ENCODE data around the gene CAMSAP2. TPM values are rescaled to one million over a fixed set of nuclear protein-coding genes. Genes with fewer than 3 reads are reported as not detected.

The CAMSAP2 gene
- total and polyA plus RNA-seq, 9 donors: 14.5 to 44.5 (median 33.6) TPM

GRCh38 chr1:200771625-200772555 lies 33.2 kb downstream of the CAMSAP2 start:
- TF ChIP-seq CTCF (IDR thresholded peaks at IDR 0.05): no peak
- no peak for TF ChIP-seq EP300 (IDR thresholded peaks at IDR 0.05)
- TF ChIP-seq POLR2A (IDR thresholded peaks at IDR 0.05): no peak
- Histone ChIP-seq H3K4me1 (ENCODE audit: insufficient read depth) (peaks cover 4% of the 10 kb centered on the region), H3K27me3 (no peaks in the 10 kb centered on the region), H3K36me3 (no peaks in the 10 kb centered on the region), H3K27ac (no peak overlapping the region), H3K4me3 (no peak overlapping the region), H3K9me3 (no peaks in the 10 kb centered on the region)
- DNase-seq: no peak
- intact Hi-C loops (cut with DNase I): no loop called here
- WGBS, 3 donors: 96 to 97% (median 97%) methylated on average over 5 of the region's 5 CpGs

GRCh38 chr1:200774311-200774710 lies 35.6 kb downstream of the CAMSAP2 start:
- intact Hi-C loops (cut with DNase I): no loop called here
- Histone ChIP-seq H3K4me3 (no peak overlapping the region), H3K27me3 (no peaks in the 10 kb centered on the region), H3K9me3 (no peaks in the 10 kb centered on the region), H3K36me3 (no peaks in the 10 kb centered on the region), H3K27ac (no peak overlapping the region), H3K4me1 (ENCODE audit: insufficient read depth) (peaks cover 4% of the 10 kb centered on the region)
- 67 to 69% (median 69%) methylated on average over 2 of the region's 2 CpGs for WGBS, 3 donors
- TF ChIP-seq CTCF (IDR thresholded peaks at IDR 0.05): no peak
- TF ChIP-seq EP300 (IDR thresholded peaks at IDR 0.05): no peak
- no peak for TF ChIP-seq POLR2A (IDR thresholded peaks at IDR 0.05)
- no peak for DNase-seq

GRCh38 chr1:200774735-200775444 lies 36.2 kb downstream of the CAMSAP2 start:
- no peak for DNase-seq
- Histone ChIP-seq H3K36me3 (no peaks in the 10 kb centered on the region), H3K27me3 (no peaks in the 10 kb centered on the region), H3K9me3 (no peaks in the 10 kb centered on the region), H3K27ac (no peak overlapping the region), H3K4me1 (ENCODE audit: insufficient read depth) (peaks cover 4% of the 10 kb centered on the region), H3K4me3 (no peak overlapping the region)
- TF ChIP-seq CTCF (IDR thresholded peaks at IDR 0.05) (no peak), POLR2A (IDR thresholded peaks at IDR 0.05) (no peak), EP300 (IDR thresholded peaks at IDR 0.05) (no peak)
- 85 to 89% (median 88%) methylated on average over 2 of the region's 2 CpGs for WGBS, 3 donors
- intact Hi-C loops (cut with DNase I): no loop called here

- H3K27me3 ChIP-seq: no peaks in the 10 kb centered on the region
- intact Hi-C loops (cut with DNase I): no loop called here
- H3K36me3 ChIP-seq: no peaks in the 10 kb centered on the region
- H3K9me3 ChIP-seq: no peaks in the 10 kb centered on the region
- no peak for DNase-seq
- H3K27ac ChIP-seq: no peak overlapping the region
- TF ChIP-seq EP300 (IDR thresholded peaks at IDR 0.05) (no peak), POLR2A (IDR thresholded peaks at IDR 0.05) (no peak), CTCF (IDR thresholded peaks at IDR 0.05) (no peak)
- H3K4me1 ChIP-seq (ENCODE audit: insufficient read depth): peaks cover 6% of the 10 kb centered on the region
- no peak overlapping the region for H3K4me3 ChIP-seq
Observed at GRCh38 chr1:200775850-200776249, 37.2 kb downstream of the CAMSAP2 start.
